NT2/D1 (cell line): ENCODE data around the gene TSPAN17.

ENCODE experiments used
- SUZ12 ChIP-seq: IDR thresholded peaks from 2 replicates; pipeline ENCODE4 v1.6.1; 2011; ENCODE audit not compliant: insufficient read length, insufficient read depth; ENCODE audit errors: extremely low read depth
- YY1 ChIP-seq: IDR thresholded peaks from 2 replicates; pipeline ENCODE4 v1.6.1; 2011; ENCODE audit not compliant: insufficient read length, insufficient read depth
- ZNF274 ChIP-seq: IDR thresholded peaks from 2 replicates; pipeline ENCODE4 v1.6.1; 2011; ENCODE audit warnings: mild to moderate bottlenecking, low read depth, low read length

GRCh38 chr5:176687881-176688280 lies 40.6 kb downstream of the TSPAN17 start:
- no peak for TF ChIP-seq SUZ12
- no peak for TF ChIP-seq YY1
- TF ChIP-seq ZNF274: no peak
